HEK293 (cell line): Measurements from ENCODE around the gene PRICKLE1.

Experiments
- CTCF ChIA-PET: fragments of 350-600 bp; formaldehyde crosslinking; extraction: SDS; loops from one replicate; lab custom pipeline; 2021; ENCODE audit warnings: antibody characterized with exemption; lab: Yijun Ruan, JAX
- POLR2A ChIA-PET: fragments of 300-600 bp; formaldehyde crosslinking; extraction: SDS; loops from one replicate; lab custom pipeline; 2020; ENCODE audit warnings: antibody characterized with exemption, inconsistent platforms; lab: Yijun Ruan, JAX
- H3K27ac ChIP-seq: fragments of 200-500 bp; sonication (Bioruptor generic); 2 replicates; pipeline ENCODE4 v1.5.1; 2014; ENCODE audit warnings: low read depth, low read length, control low read depth, inconsistent platforms; ENCODE audit errors: extremely low read depth
- H3K36me3 ChIP-seq, 2 experiments: fragments of 200-500 bp in 1 of 2; sonication (Bioruptor generic) in 1 of 2; 1 replicate in 1 of 2; 2 replicates in 1 of 2; pipeline ENCODE4 v1.5.1; 2014 to 2017; ENCODE audit warnings: inconsistent platforms in 2 of 2, low read length in 2 of 2; ENCODE audit not compliant: control insufficient read depth in 2 of 2, insufficient read depth in 1 of 2
- H3K4me1 ChIP-seq: fragments of 200-500 bp; sonication (Bioruptor generic); 2 replicates; pipeline ENCODE4 v1.5.1; 2014; ENCODE audit warnings: mild to moderate bottlenecking, low read length, inconsistent platforms; ENCODE audit not compliant: control insufficient read depth, insufficient read depth
- H3K4me3 ChIP-seq: 2 replicates; pipeline ENCODE4 v1.5.1; 2011; ENCODE audit warnings: low read depth, mild to moderate bottlenecking, control low read depth, low read length, moderate library complexity
- H3K9me3 ChIP-seq: fragments of 200-500 bp; sonication (Bioruptor generic); 2 replicates; pipeline ENCODE4 v1.5.1; 2014; ENCODE audit warnings: low read depth, low read length, inconsistent platforms; ENCODE audit not compliant: control insufficient read depth, insufficient read depth
- FEZF1 ChIP-seq: fragments of 450-650 bp; formaldehyde crosslinking; IDR thresholded peaks from 2 replicates; pipeline ENCODE4 v1.5.1; 2016; ENCODE audit warnings: missing biosample characterization, missing genetic modification characterization
- HOXD13 ChIP-seq: sonication (generic); formaldehyde crosslinking; IDR thresholded peaks from 2 replicates; pipeline ENCODE4 v1.8.0; 2022; ENCODE audit warnings: missing genetic modification reagents, borderline replicate concordance
- KLF16 ChIP-seq: fragments of 450-650 bp; formaldehyde crosslinking; IDR thresholded peaks from 2 replicates; pipeline ENCODE4 v1.5.1; 2017; ENCODE audit warnings: missing biosample characterization, missing genetic modification characterization
- KLF7 ChIP-seq: fragments of 450-650 bp; formaldehyde crosslinking; IDR thresholded peaks from 2 replicates; pipeline ENCODE4 v1.5.1; 2016; ENCODE audit warnings: missing biosample characterization, missing genetic modification characterization, borderline replicate concordance
- OSR2 ChIP-seq: fragments of 450-650 bp; formaldehyde crosslinking; IDR thresholded peaks from 2 replicates; pipeline ENCODE4 v1.5.1; 2016; ENCODE audit warnings: missing biosample characterization, missing genetic modification characterization
- SALL2 ChIP-seq: fragments of 450-650 bp; formaldehyde crosslinking; IDR thresholded peaks from 2 replicates; pipeline ENCODE4 v1.5.0; 2017; ENCODE audit warnings: missing biosample characterization, mild to moderate bottlenecking, missing genetic modification characterization, borderline replicate concordance
- TCF7L2 ChIP-seq: IDR thresholded peaks from 2 replicates; pipeline ENCODE4 v1.6.1; 2011; ENCODE audit warnings: low read depth, mild to moderate bottlenecking, inconsistent platforms, low read length, moderate library complexity, borderline replicate concordance
- TRIM28 ChIP-seq: IDR thresholded peaks from 2 replicates; pipeline ENCODE4 v1.6.1; 2011; ENCODE audit warnings: low read length, control low read depth, borderline replicate concordance
- ZBTB17 ChIP-seq: fragments of 450-650 bp; formaldehyde crosslinking; IDR thresholded peaks from 2 replicates; pipeline ENCODE4 v1.5.1; 2016; ENCODE audit warnings: missing biosample characterization, missing genetic modification characterization
- ZBTB8A ChIP-seq: fragments of 450-650 bp; formaldehyde crosslinking; IDR thresholded peaks from 2 replicates; pipeline ENCODE4 v1.5.1; 2016; ENCODE audit warnings: missing biosample characterization, missing genetic modification characterization
- ZFP41 ChIP-seq: fragments of 450-650 bp; formaldehyde crosslinking; IDR thresholded peaks from 2 replicates; pipeline ENCODE4 v1.5.1; 2016; ENCODE audit warnings: missing biosample characterization, missing genetic modification characterization, borderline replicate concordance
- ZNF133 ChIP-seq: fragments of 450-650 bp; formaldehyde crosslinking; IDR thresholded peaks from 2 replicates; pipeline ENCODE4 v1.5.1; 2016; ENCODE audit warnings: missing biosample characterization, missing genetic modification characterization
- ZNF221 ChIP-seq: fragments of 450-650 bp; formaldehyde crosslinking; IDR thresholded peaks from 2 replicates; pipeline ENCODE4 v1.5.1; 2017; ENCODE audit warnings: missing biosample characterization, missing genetic modification characterization, borderline replicate concordance
- ZNF248 ChIP-seq: fragments of 450-650 bp; formaldehyde crosslinking; IDR thresholded peaks from 2 replicates; pipeline ENCODE4 v1.5.1; 2017; ENCODE audit warnings: missing biosample characterization, missing genetic modification characterization
- ZNF292 ChIP-seq: fragments of 450-650 bp; formaldehyde crosslinking; IDR thresholded peaks from 2 replicates; pipeline ENCODE4 v1.5.1; 2016; ENCODE audit warnings: low read depth, missing biosample characterization, missing genetic modification characterization, borderline replicate concordance
- ZNF501 ChIP-seq: fragments of 450-650 bp; formaldehyde crosslinking; IDR thresholded peaks from 2 replicates; pipeline ENCODE4 v1.5.1; 2016; ENCODE audit warnings: missing biosample characterization, missing genetic modification characterization
- ZNF514 ChIP-seq: fragments of 450-650 bp; formaldehyde crosslinking; IDR thresholded peaks from 2 replicates; pipeline ENCODE4 v1.5.1; 2016; ENCODE audit warnings: missing biosample characterization, missing genetic modification characterization
- ZNF529 ChIP-seq: fragments of 450-650 bp; formaldehyde crosslinking; IDR thresholded peaks from 2 replicates; pipeline ENCODE4 v1.5.1; 2017; ENCODE audit warnings: missing genetic modification characterization, missing biosample characterization; ENCODE audit not compliant: insufficient replicate concordance
- ZNF76 ChIP-seq: fragments of 450-650 bp; formaldehyde crosslinking; IDR thresholded peaks from 2 replicates; pipeline ENCODE4; 2016; ENCODE audit warnings: low read depth, missing biosample characterization, missing genetic modification characterization, borderline replicate concordance
- ZNF785 ChIP-seq: fragments of 450-650 bp; formaldehyde crosslinking; IDR thresholded peaks from 2 replicates; pipeline ENCODE4 v1.5.1; 2016; ENCODE audit warnings: missing biosample characterization, missing genetic modification characterization
- ZSCAN30 ChIP-seq: fragments of 450-650 bp; IDR thresholded peaks from 2 replicates; pipeline ENCODE4 v1.5.1; 2018; ENCODE audit warnings: missing biosample characterization, mild to moderate bottlenecking, missing genetic modification characterization, moderate library complexity
- TF ChIP-seq, protein P1 (sequence below): fragments of 450-650 bp; formaldehyde crosslinking; IDR thresholded peaks from 2 replicates; pipeline ENCODE4 v1.5.1; 2016; ENCODE audit warnings: missing biosample characterization, missing genetic modification characterization, low read depth
- TF ChIP-seq, protein P2 (sequence below): fragments of 450-650 bp; formaldehyde crosslinking; IDR thresholded peaks from 2 replicates; pipeline ENCODE4 v1.5.1; 2016; ENCODE audit warnings: missing biosample characterization, missing genetic modification characterization, low read depth
- TF ChIP-seq, protein P3 (sequence below): fragments of 450-650 bp; formaldehyde crosslinking; IDR thresholded peaks from 2 replicates; pipeline ENCODE4 v1.5.1; 2017; ENCODE audit warnings: missing biosample characterization, missing genetic modification characterization
- TF ChIP-seq, protein P4 (sequence below): fragments of 450-650 bp; formaldehyde crosslinking; IDR thresholded peaks from 2 replicates; pipeline ENCODE4 v1.5.1; 2016; ENCODE audit warnings: missing biosample characterization, missing genetic modification characterization
- TF ChIP-seq, protein P5 (sequence below): fragments of 450-650 bp; formaldehyde crosslinking; IDR thresholded peaks from 2 replicates; pipeline ENCODE4 v1.5.1; 2016; ENCODE audit warnings: missing biosample characterization, missing genetic modification characterization

The PRICKLE1 gene

DNA sequence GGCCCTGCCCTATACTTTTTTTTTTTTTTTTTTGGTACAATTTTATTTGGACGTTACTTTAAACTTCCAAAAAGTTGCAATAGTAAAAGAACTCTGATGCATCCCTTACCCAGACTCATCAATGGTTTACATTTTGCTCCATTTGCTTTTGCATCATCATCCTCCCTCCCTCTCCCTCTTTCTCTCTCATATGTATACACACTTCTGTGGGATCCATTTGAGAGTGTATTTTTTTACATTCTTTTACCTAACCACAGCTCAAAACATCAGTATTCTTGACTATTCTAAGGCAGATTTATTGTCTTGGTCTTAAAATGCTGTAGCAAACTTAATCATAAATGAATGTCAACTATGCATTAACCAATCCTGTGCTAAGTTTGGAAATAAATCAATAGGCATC, 111.6 kb downstream of the PRICKLE1 start:
- TF ChIP-seq, protein P1, sequence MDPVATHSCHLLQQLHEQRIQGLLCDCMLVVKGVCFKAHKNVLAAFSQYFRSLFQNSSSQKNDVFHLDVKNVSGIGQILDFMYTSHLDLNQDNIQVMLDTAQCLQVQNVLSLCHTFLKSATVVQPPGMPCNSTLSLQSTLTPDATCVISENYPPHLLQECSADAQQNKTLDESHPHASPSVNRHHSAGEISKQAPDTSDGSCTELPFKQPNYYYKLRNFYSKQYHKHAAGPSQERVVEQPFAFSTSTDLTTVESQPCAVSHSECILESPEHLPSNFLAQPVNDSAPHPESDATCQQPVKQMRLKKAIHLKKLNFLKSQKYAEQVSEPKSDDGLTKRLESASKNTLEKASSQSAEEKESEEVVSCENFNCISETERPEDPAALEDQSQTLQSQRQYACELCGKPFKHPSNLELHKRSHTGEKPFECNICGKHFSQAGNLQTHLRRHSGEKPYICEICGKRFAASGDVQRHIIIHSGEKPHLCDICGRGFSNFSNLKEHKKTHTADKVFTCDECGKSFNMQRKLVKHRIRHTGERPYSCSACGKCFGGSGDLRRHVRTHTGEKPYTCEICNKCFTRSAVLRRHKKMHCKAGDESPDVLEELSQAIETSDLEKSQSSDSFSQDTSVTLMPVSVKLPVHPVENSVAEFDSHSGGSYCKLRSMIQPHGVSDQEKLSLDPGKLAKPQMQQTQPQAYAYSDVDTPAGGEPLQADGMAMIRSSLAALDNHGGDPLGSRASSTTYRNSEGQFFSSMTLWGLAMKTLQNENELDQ (tag by site-specific recombination), result no peak
- TF ChIP-seq ZNF501 (tag by site-specific recombination) (no peak), ZBTB17 (tag by site-specific recombination) (no peak), ZNF76 (tag by site-specific recombination) (no peak), ZFP41 (no peak), SALL2 (tag by site-specific recombination) (no peak), FEZF1 (no peak)
- H3K9me3 ChIP-seq, result no peaks in the 10 kb centered on the region
- H3K27ac ChIP-seq, result no peak overlapping the region
- no peaks in the 10 kb centered on the region; a peak in 1 of 3 replicates for H3K36me3 ChIP-seq
- ChIA-PET POLR2A (no interaction called here), CTCF (no interaction called here)
- peaks cover 15% of the 10 kb centered on the region for H3K4me1 ChIP-seq
- H3K4me3 ChIP-seq, result no peak overlapping the region

DNA sequence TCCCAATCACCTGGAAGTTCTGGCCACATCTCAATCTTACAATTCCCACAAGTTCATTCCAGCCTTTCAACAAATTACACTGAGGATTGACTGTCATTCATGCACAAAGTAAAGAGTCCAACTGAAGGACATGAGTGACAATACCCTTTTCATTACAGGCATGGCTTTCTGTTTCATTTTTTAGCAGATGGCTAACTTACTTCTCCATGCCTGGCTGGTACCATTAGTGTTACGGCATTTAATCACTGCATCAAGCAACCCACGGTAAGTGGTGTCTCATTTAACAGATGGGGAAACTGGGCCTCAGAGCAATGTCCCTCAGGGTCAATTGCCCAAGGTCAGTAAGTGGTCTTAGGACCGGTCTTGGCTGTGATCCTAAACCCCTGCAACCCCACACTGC, 114.4 kb downstream of the PRICKLE1 start:
- ChIA-PET CTCF (interaction anchor here (0.6 kb wide), 2 partner anchors 287 to 445 kb away, joined by 3 read pairs; no protein-coding TSS in a partner anchor), POLR2A (no interaction called here)
- TF ChIP-seq ZBTB8A (tag by site-specific recombination), result no peak
- no peak for TF ChIP-seq ZNF529 (tag by site-specific recombination)
- TF ChIP-seq, protein P2, sequence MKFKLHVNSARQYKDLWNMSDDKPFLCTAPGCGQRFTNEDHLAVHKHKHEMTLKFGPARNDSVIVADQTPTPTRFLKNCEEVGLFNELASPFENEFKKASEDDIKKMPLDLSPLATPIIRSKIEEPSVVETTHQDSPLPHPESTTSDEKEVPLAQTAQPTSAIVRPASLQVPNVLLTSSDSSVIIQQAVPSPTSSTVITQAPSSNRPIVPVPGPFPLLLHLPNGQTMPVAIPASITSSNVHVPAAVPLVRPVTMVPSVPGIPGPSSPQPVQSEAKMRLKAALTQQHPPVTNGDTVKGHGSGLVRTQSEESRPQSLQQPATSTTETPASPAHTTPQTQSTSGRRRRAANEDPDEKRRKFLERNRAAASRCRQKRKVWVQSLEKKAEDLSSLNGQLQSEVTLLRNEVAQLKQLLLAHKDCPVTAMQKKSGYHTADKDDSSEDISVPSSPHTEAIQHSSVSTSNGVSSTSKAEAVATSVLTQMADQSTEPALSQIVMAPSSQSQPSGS (tag by site-specific recombination), result no peak
- TF ChIP-seq ZSCAN30 (tag by site-specific recombination), result no peak
- TF ChIP-seq, protein P3, sequence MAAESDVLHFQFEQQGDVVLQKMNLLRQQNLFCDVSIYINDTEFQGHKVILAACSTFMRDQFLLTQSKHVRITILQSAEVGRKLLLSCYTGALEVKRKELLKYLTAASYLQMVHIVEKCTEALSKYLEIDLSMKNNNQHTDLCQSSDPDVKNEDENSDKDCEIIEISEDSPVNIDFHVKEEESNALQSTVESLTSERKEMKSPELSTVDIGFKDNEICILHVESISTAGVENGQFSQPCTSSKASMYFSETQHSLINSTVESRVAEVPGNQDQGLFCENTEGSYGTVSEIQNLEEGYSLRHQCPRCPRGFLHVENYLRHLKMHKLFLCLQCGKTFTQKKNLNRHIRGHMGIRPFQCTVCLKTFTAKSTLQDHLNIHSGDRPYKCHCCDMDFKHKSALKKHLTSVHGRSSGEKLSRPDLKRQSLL (tag by site-specific recombination), result no peak
- TF ChIP-seq OSR2 (tag by site-specific recombination), result no peak
- TF ChIP-seq, protein P4, sequence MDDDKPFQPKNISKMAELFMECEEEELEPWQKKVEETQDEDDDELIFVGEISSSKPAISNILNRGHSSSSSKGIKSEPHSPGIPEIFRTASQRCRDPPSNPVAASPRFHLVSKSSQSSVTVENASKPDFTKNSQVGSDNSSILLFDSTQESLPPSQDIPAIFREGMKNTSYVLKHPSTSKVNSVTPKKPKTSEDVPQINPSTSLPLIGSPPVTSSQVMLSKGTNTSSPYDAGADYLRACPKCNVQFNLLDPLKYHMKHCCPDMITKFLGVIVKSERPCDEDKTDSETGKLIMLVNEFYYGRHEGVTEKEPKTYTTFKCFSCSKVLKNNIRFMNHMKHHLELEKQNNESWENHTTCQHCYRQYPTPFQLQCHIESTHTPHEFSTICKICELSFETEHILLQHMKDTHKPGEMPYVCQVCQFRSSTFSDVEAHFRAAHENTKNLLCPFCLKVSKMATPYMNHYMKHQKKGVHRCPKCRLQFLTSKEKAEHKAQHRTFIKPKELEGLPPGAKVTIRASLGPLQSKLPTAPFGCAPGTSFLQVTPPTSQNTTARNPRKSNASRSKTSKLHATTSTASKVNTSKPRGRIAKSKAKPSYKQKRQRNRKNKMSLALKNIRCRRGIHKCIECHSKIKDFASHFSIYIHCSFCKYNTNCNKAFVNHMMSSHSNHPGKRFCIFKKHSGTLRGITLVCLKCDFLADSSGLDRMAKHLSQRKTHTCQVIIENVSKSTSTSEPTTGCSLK (tag by site-specific recombination), result no peak
- TF ChIP-seq TRIM28, result no peak
- TF ChIP-seq ZNF133 (tag by site-specific recombination), result no peak
- TF ChIP-seq, protein P5, sequence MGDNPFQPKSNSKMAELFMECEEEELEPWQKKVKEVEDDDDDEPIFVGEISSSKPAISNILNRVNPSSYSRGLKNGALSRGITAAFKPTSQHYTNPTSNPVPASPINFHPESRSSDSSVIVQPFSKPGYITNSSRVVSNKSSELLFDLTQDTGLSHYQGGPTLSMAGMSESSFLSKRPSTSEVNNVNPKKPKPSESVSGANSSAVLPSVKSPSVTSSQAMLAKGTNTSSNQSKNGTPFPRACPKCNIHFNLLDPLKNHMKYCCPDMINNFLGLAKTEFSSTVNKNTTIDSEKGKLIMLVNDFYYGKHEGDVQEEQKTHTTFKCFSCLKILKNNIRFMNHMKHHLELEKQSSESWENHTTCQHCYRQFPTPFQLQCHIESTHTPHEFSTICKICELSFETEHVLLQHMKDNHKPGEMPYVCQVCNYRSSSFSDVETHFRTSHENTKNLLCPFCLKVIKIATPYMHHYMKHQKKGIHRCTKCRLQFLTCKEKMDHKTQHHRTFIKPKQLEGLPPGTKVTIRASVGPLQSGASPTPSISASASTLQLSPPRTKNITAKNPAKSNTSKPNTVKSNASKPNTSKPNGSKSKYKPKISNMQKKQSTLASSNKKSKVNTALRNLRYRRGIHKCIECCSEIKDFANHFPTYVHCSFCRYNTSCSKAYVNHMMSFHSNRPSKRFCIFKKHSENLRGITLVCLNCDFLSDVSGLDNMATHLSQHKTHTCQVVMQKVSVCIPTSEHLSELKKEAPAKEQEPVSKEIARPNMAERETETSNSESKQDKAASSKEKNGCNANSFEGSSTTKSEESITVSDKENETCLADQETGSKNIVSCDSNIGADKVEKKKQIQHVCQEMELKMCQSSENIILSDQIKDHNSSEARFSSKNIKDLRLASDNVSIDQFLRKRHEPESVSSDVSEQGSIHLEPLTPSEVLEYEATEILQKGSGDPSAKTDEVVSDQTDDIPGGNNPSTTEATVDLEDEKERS (tag by site-specific recombination), result no peak
- no peak for TF ChIP-seq ZNF785
- no peak for TF ChIP-seq HOXD13 (CRISPR knock-in tag)
- no peak for TF ChIP-seq ZNF514 (tag by site-specific recombination)
- TF ChIP-seq ZNF292 (tag by site-specific recombination), result no peak
- no peak for TF ChIP-seq KLF7 (tag by site-specific recombination)
- no peak for TF ChIP-seq ZFP41
- no peak for TF ChIP-seq ZNF248 (tag by site-specific recombination)
- no peak for TF ChIP-seq KLF16
- no peak for TF ChIP-seq ZNF221 (tag by site-specific recombination)
- TF ChIP-seq TCF7L2, result no peak
- no peak overlapping the region for H3K27ac ChIP-seq
- H3K4me1 ChIP-seq, result peaks cover 12% of the 10 kb centered on the region
- H3K36me3 ChIP-seq, result peaks cover 0 to 3% of the 10 kb centered on the region in 2 experiments; a peak in 2 of 3 replicates
- no peak overlapping the region for H3K4me3 ChIP-seq
- no peaks in the 10 kb centered on the region for H3K9me3 ChIP-seq
